DND-41 (cell line): Measurements from ENCODE around the gene TMEM63B.

ENCODE experiments used
- EZH2 ChIP-seq: IDR thresholded peaks from 3 replicates; pipeline ENCODE4 v1.6.1; 2012; ENCODE audit warnings: borderline replicate concordance, low read depth, mild to moderate bottlenecking, moderate library complexity, low read length, inconsistent platforms; ENCODE audit not compliant: severe bottlenecking
- TF ChIP-seq, protein P1 (sequence below): IDR thresholded peaks from 2 replicates; pipeline ENCODE4 v1.5.1; 2012; ENCODE audit warnings: borderline replicate concordance, low read length, moderate library complexity, mild to moderate bottlenecking; ENCODE audit not compliant: poor library complexity, severe bottlenecking; ENCODE audit errors: extremely low read depth

GRCh38 chr6:44078219-44078826, 49.0 kb upstream of the TMEM63B start:
- TF ChIP-seq, protein P1, sequence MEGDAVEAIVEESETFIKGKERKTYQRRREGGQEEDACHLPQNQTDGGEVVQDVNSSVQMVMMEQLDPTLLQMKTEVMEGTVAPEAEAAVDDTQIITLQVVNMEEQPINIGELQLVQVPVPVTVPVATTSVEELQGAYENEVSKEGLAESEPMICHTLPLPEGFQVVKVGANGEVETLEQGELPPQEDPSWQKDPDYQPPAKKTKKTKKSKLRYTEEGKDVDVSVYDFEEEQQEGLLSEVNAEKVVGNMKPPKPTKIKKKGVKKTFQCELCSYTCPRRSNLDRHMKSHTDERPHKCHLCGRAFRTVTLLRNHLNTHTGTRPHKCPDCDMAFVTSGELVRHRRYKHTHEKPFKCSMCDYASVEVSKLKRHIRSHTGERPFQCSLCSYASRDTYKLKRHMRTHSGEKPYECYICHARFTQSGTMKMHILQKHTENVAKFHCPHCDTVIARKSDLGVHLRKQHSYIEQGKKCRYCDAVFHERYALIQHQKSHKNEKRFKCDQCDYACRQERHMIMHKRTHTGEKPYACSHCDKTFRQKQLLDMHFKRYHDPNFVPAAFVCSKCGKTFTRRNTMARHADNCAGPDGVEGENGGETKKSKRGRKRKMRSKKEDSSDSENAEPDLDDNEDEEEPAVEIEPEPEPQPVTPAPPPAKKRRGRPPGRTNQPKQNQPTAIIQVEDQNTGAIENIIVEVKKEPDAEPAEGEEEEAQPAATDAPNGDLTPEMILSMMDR, result no peak
- TF ChIP-seq EZH2, result no peak
